GM18526 (cell line): ENCODE measurements around the gene NACC1.

ENCODE experiments used
- POLR2A ChIP-seq: IDR thresholded peaks from 3 replicates; pipeline ENCODE4 v1.6.1; 2011; ENCODE audit not compliant: insufficient read length; ENCODE audit errors: extremely low read depth

The NACC1 gene

DNA sequence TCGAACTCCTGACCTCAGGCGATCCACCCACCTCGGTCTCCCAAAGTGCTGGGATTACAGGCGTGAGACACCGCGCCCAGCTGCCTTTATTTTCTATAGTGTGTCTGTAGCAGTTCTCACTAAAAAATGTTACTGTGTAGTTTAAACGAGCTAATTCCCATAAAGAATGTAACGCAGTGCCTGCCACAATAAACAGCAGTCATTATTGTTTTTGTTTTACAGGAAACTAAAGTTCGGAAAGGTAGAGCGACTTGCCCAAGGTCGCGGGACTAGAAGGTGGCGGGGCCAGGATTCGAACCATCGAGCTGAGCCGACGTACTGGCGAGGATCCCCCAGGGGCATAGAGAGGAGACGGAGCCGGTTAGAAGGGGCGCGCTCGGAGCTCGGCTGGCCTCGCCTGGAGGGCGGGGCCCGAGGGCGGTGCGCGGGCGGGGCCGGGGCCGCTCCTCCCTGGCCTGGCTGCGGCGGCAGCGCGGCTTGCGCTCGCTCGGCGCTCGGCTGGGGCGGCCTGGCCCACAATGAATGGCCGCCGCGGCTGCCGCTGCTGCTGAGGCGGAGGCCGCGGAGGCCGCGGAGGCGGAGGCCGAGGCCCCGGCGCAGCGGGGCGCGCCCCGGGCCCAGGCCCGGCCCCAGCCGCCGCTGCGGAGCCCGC is at the start of gene NACC1:
TSS of gene NACC1 (plus strand) at position 493 of the 652 bp plus-strand sequence. CDS start 16,944 bp downstream, outside the sequence.
- TF ChIP-seq POLR2A: peak; percentile 50

DNA sequence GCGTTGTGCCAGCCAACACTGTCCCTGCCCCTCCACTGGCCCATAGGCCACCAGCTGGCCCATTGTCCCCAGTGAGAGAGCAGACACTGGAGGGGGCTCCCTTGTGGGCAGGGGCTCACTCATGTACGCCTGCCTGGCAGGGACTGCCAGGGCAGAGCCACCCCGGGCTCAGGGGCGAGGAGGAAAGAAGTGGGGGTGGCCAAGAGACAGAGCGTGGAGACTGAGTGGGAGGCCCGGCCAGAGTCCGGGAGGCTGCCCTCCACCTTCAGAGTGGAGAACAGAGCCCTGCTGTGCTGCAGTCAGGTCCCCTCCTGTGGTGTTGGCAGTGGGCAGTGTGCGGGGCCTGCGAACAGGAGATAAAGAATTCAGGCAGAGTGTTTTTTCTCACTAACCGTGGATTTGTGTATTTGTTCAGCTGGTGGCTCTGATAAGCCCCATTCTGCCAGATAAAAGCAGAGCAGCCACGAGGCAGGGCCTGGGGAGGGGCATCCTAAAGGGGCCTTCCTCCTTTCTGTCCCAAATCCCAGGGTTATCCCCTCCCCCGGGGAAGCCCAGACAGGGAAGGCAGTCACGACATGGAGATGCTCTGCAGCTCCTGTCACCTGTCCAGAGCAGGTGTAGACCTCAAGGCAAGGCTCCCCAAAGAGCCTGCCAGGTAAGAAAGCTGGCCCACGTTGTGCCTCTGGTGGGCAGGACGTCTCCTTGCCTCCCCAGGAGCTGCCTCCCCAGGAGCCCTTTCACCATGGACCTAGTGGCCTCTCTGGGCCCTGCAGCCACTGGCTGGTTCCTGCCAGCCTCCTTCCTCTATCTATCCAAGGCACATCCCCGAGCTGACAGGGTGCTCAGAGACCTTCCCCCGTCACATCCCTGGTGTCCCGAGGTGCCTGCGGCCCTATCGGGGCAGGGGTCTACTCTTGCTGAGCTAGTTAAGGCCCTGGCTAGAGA is 48.4 kb upstream of the NACC1 start:
- no peak for TF ChIP-seq POLR2A

DNA sequence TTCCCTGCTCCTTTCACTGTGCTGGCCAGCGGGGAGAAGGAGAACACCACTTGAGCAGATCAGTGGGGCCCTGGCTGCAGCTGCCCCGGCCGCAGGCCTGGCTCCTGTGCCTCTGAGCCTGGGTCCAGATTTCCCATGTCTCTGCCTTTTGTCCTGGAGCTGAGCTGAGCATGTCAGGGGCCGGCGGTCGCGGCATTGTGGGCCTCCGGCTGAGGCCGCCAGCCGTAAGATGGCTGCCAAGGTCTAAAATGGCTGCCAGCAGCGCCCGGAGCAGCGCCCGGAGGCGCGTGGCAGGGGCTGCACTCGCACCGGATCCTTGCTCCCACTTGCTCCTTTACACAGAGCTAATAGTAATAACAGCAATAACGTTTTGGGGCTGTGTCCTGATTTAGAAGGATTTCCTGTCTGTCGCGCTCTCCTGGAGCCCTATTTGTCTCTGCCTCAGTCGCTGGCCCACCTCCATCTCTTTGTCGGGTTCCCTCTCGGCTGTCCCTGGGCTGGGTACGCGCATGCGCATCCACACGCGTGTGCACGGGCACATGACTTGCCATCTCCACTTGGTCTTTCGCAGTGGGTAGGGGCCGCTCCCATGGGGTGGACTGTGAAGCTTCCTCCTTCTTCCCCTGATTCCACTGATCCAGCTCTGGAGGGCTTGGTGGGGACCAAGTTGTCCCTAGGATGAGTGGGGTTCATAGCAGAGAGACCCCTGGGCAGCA is 47.5 kb upstream of the NACC1 start:
- TF ChIP-seq POLR2A: no peak

DNA sequence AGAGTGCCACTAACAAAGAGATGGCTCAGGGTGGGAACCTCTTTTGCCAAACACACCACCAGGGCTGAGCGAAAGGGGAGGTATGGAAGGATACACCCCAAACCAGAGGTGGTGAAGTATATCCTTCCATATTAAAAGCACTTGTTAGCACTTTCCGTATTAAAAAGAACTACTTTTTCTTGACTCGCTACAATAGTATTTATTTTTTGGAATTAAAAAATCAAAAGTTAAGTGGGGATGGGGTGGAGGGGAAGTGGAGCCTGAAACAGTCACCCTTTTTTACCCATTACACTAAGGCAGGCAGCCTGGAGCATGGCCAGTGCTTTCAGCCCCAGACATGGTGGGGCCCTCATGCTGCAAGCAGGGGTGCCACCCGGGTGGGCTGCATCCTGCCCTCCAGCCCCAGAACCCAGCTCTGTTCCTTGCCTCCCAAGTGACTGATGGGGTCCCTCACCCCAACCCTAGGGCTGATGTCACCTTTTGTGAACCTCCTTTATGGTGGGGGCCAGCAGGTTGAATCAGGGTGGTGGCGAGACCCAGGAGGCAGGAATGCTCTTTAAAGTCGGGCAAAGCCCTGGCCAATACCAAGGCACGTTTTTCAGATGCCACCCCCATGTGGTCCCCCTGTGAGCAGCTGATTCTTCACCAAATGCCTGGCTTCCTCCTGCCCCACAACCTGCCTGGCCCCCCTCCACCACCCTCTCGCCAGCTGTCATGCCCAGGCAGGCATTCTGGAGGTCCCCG is 46.4 kb upstream of the NACC1 start:
- no peak for TF ChIP-seq POLR2A

DNA sequence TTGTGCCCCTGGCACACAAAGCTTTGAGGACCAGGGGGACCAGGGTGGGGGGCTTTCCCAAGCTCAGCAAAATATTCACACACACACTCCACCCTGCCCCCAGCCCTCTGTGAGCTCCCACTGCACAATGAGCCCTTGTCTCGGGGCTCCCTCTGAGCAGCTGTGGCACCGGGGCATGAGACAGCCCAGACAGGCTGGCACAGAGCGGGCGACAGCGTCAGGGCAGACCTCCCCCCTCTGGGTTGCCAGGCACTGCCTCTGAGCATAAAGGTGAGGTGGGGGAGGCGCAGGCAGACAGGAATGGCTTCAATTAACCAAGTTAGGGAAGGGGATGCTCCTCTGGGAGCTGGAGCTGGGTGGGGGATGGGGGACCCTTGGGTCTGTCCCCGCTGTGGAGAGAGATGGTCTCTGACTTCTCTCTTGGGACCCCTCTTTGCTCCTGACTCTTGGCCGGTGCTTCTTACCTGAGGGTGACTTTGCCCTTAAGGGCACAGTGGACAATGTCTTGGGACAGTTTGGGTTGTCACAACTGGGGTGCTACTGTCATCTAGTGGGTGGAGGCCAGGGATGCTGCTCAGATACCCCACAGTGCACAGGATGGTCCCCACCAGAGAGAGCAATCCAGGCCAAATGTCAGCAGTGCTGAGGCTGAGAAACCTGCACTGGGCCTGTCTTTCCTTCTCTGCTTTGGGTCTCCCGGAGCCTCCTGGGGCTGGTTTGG is 45.7 kb upstream of the NACC1 start:
- TF ChIP-seq POLR2A: no peak

DNA sequence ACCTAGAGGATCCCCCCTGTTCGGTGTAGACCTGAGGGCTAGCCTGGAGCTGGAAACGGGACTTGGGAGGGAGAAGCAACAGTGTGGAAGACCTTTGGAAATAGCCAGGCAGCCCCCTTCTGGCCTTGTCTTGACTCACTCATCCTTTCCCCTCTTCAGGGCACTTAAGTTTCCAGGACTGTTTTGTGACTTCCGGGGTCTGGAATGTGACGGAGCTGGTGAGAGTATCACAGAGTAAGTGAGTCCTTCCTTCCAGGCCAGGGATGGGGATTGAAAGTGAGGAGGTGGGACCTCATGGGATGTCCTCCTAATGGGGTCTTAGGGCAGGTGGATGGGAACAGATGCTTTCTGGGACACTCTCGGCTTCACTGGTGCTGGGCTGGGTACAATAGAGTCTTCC is 44.8 kb upstream of the NACC1 start:
- TF ChIP-seq POLR2A: no peak

DNA sequence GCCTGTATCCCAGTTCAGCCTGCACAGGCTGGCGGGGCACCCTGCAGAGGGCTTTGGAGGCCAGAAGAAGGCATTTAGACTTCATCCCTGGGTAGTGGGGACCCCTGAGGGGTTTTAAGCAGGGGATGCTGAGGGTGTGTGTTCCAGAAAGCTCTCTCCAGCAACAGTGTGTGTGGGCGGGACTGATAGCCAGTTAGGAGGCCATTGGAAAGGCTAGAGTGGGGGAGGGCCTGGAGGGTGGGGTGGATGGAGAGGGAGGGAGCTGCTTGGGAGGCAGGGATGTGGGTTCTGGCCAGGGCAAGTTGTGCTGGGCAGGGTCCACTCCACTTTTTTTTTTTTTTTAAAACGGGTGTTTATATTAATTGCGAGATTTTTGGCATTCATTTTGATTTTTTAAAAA is 43.7 kb upstream of the NACC1 start:
- no peak for TF ChIP-seq POLR2A

DNA sequence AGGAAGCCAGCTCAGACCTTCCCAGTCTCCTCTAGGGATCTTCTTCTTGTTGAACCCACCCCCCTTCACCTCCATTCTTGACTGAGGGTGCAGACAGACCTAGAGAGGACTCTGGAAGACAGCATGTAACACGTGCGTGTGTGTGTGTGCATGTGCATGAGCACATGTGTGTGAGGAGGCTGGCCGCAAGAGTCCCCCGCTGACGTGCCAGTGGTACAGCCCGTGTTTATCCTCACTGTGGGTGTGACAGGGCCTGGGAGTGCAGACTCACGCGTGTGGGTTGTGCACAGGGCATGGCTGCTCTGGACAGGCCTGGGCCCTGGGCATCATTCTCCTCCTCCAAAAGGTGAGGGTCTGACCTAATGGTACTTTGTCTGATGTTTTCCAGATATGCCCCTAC is 41.7 kb upstream of the NACC1 start:
- no peak for TF ChIP-seq POLR2A

DNA sequence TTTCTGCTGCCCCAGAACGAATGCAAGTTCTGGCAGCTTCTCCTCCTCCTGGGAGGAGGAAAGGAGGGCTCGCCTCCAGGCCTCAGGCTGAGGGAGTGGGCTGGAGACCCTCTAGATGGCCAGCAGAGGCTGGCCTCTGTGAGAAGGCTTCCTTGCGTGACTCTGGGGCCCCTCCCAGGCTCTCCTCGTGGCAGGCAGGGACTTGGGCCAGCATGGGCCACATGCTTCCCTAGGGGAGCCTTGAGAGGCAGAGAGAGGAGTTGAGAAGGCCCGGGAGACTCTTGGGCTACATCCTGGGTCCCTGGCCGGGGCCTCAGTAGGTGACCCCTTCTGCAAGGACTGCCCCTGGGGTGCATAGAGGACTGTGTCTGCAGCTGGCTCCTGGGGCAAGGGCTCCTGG is 41.3 kb upstream of the NACC1 start:
- TF ChIP-seq POLR2A: no peak

DNA sequence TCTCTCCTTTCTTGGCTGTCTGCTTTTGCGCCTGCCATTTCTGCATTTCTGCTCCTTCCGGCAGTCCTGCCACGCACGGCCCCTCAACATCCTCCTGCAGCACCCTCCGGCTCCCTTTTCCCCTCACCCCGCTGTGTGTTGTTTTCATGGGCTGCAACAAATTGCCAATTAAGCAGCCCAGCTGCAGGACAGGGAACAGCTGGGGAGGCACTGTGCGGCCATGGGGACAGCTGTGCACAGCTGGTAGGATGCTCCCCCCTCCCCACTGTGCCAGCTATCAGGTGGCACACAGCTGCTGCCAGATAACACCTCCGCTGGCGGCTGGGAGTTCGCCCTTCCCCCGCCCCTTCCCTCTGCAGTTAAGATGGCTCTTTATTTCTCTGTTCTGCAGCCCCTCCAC is 40.8 kb upstream of the NACC1 start:
- TF ChIP-seq POLR2A: no peak

DNA sequence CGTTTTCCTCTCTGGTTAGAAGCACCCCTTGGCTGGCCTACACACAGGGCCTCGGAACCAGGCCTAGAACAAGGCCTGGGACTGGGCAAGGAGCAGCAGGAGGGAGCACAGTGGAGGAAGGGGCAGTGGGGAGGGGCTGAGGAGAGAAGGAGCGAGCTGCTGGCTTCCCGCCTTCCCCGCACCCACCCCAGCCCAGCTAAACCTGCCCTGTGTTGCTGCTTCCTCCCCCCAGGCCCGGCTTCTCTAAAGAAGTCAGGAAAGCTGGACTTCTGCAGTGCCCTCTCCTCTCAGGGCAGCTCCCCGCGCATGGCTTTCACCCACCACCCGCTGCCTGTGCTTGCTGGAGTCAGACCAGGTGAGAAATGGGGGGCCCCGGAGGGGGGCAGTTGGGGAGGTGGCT is 39.7 kb upstream of the NACC1 start:
- no peak for TF ChIP-seq POLR2A

DNA sequence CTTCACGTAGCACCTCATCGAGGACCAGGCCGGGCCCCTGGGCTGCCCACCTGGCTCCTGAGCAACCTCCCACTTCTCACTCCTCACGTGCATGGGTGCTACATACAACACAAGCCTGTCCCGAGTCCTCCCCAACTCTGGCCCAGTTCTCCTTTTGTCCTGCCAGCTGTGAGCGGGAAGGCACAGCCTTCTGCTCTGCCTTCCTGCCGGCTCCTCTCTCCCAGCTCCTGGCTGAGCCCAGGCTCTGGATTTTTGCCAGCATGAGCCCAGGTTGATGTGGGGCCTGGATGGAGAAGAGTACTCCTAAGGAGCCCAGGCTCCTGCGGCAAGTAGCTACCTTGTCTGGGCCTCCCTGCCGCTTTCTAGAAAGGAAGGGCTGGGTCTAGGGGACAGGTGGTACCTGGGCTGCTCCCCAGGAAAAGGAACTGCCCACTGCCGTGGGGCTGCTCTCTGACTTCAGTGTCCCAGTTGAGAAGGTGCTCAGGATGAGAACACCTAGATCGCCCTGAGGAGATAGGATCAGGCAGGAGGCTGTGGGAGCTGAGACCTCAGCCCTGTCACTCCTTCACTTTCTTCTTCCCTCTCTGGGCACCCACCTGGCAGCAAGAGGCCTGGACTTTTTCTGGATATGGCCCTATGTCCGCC is 39.0 kb upstream of the NACC1 start:
- no peak for TF ChIP-seq POLR2A

DNA sequence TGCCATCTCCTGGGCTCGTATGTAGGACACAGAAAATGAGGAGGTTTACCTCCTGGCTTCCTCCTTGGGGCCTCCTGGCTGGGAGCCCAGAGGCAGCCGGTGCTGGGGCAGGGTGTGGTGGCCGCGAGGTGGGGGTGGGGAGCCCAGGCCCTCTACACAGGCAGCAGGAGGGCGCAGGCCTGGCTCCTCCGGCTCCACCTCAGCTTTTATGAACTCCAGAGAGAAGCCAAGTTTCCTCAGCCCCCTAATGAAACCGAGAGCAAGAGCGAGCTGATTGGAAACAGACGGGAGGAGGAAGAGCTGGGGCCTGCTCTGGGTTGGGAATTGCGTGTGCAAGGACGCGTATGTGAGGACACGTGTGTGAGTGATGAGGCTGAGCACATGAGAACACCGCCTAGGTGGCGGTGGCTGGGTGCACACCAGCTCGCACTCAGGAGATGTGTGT is 38.5 kb upstream of the NACC1 start:
- TF ChIP-seq POLR2A: no peak
